Measurements from ENCODE around the gene BTNL8. TPM values are rescaled to one million over a fixed set of nuclear protein-coding genes. Genes with fewer than 3 reads are reported as not detected.

Gene BTNL8
- total RNA-seq, 1 donor from 2014 or later = not detected

DNA sequence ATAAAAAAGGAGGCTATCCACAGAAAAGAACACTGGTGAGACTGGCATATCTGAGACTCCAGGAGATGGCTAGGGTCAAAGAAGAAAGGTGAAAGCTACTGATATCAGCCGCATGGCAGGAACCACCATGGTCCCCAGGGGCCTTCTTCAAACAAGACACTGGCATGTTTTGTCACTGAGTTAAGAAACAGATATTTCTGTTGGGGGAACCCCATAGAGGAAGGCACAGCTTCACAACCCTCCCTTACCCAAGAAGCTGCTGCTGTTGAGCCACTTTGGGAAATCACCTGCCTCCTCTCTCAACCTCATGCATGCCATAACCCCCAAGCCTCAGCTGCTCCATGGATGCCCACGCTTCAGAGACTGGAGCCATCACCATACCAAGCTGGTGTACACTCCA lies 76.4 kb downstream of the BTNL8 start:
- peak; percentile 41 for DNase-seq
- ATAC-seq (ENCODE audit: low read depth) = peak; percentile 99
- intact Hi-C loops (cut with micrococcal nuclease) = loop anchor here (1.0 to 10.0 kb wide), 6 partner anchors 76 to 1121 kb away; partner anchors contain the start of genes MGAT1, MRNIP, TRIM41 and ZFP62
- peak overlapping the region; percentile 47 for H3K4me3 Mint-ChIP-seq
- ChIA-PET POLR2A (interaction anchor here (0.6 to 2.8 kb wide), 6 partner anchors 76 to 172 kb away, joined by 3 to 22 read pairs (median 4); partner anchors contain the start of gene ZFP62), CTCF (no interaction called here)
- H3K9me3 Mint-ChIP-seq = peaks cover 2% of the 10 kb centered on the region
- peak overlapping the region; percentile 81 for H3K27ac Mint-ChIP-seq
- no peaks in the 10 kb centered on the region for H3K36me3 Mint-ChIP-seq (ENCODE audit: low read depth)
- peaks cover 40% of the 10 kb centered on the region for H3K4me1 Mint-ChIP-seq
- TF ChIP-seq, protein P1, sequence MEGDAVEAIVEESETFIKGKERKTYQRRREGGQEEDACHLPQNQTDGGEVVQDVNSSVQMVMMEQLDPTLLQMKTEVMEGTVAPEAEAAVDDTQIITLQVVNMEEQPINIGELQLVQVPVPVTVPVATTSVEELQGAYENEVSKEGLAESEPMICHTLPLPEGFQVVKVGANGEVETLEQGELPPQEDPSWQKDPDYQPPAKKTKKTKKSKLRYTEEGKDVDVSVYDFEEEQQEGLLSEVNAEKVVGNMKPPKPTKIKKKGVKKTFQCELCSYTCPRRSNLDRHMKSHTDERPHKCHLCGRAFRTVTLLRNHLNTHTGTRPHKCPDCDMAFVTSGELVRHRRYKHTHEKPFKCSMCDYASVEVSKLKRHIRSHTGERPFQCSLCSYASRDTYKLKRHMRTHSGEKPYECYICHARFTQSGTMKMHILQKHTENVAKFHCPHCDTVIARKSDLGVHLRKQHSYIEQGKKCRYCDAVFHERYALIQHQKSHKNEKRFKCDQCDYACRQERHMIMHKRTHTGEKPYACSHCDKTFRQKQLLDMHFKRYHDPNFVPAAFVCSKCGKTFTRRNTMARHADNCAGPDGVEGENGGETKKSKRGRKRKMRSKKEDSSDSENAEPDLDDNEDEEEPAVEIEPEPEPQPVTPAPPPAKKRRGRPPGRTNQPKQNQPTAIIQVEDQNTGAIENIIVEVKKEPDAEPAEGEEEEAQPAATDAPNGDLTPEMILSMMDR (IDR thresholded peaks at IDR 0.05) = no peak
- H3K27me3 Mint-ChIP-seq = no peaks in the 10 kb centered on the region

DNA sequence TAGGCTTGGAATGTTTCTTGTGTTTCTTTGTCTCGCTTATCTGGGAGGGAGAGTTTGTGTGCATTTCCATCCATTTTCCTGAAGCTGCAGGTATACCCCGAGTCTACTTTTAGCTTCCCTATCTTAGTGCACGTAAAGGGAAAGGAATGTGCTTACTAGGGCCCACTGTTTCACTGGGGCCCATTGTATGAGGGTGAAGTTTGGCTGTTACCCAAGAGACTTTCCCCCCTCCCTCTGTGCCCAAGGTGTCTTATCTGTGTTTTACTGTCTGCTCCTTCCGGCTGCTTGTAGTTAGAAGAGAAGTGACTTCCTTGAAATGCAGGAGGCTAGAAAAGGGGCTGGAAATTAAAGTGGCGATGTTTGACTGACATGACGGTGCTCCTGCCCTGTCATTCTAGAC lies 77.6 kb downstream of the BTNL8 start:
- no peak for DNase-seq
- ChIA-PET POLR2A (interaction anchor here (1.0 to 2.8 kb wide), 2 partner anchors 115 to 145 kb away, joined by 3 to 22 read pairs; partner anchors contain the start of gene ZFP62), CTCF (no interaction called here)
- TF ChIP-seq, protein P1 (IDR thresholded peaks at IDR 0.05) = no peak
- Mint-ChIP-seq H3K4me3 (peak overlapping the region; percentile 55), H3K4me1 (peaks cover 40% of the 10 kb centered on the region), H3K36me3 (ENCODE audit: low read depth) (no peaks in the 10 kb centered on the region), H3K27ac (peak overlapping the region; percentile 81), H3K9me3 (peaks cover 2% of the 10 kb centered on the region), H3K27me3 (peaks cover 5% of the 10 kb centered on the region)
- intact Hi-C loops (cut with micrococcal nuclease) = loop anchor here (5.0 to 10.0 kb wide), 3 partner anchors 181 to 1122 kb away; partner anchors contain the start of genes MRNIP and TRIM41
- no peak for ATAC-seq (ENCODE audit: low read depth)

DNA sequence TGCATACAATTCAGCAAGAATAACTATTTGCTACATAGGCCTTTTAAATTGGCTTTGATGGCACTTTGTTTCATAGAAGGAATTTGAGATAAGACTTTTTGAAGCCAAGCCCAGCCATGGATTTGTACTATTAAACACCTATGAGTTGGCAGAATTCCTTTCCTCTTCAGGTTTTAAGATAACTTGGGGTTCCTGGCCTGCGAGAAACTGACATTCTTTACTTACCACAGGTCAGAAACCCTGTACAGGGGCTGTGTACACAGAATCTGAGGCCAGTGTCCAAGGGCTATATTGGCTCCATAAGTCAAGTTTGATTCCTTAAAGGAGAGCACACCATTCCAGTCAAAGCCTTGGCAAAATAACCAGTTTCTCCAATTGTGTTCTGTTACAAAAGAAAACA lies 78.9 kb downstream of the BTNL8 start:
- H3K4me1 Mint-ChIP-seq = peaks cover 40% of the 10 kb centered on the region
- H3K4me3 Mint-ChIP-seq = no peak overlapping the region
- intact Hi-C loops (cut with micrococcal nuclease) = loop anchor here (5.0 to 10.0 kb wide), 3 partner anchors 179 to 1123 kb away; partner anchors contain the start of genes MRNIP and TRIM41
- DNase-seq (no peak), ATAC-seq (ENCODE audit: low read depth) (no peak)
- no peaks in the 10 kb centered on the region for H3K36me3 Mint-ChIP-seq (ENCODE audit: low read depth)
- peak overlapping the region; percentile 46 for H3K27ac Mint-ChIP-seq
- peaks cover 5% of the 10 kb centered on the region for H3K27me3 Mint-ChIP-seq
- POLR2A ChIA-PET = interaction anchor here (0.7 kb wide), 1 partner anchor 13 kb away, joined by 3 read pairs; no protein-coding TSS in a partner anchor
- CTCF ChIA-PET = no interaction called here
- H3K9me3 Mint-ChIP-seq = peaks cover 2% of the 10 kb centered on the region
- TF ChIP-seq, protein P1 (IDR thresholded peaks at IDR 0.05) = no peak

DNA sequence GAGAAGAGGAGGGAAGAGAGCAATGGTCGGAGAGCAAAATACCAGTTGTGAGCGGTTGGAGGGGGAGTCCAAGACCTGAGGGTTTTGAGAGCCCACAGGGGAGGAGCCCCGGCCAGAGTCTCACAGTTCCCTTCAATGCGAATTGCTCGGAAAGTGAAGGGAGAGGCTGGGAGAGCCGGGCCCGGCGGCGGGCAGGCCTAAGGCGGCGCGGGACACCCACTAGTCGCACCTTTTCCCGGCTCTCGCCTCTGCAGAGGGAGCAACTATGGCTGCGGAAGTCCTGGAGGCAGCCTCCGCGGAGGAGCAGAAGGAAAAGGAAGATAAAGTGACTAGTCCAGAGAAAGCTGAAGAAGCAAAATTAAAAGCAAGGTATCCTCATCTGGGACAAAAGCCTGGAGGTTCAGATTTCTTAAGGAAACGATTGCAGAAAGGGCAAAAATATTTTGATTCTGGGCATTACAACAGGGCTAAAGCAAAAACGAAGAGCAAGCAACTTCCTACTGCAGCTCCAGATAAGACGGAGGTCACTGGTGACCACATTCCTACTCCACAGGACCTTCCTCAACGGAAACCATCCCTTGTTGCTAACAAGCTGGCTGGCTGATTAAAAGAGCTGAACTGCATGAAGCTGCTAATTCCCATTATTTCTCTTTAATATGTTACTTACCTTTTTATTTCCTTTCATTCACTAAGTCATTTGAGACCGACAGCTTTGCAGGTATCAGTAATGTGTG lies 83.2 kb downstream of the BTNL8 start:
- Mint-ChIP-seq H3K27me3 (peaks cover 7% of the 10 kb centered on the region), H3K4me1 (peaks cover 8% of the 10 kb centered on the region), H3K9me3 (peaks cover 3% of the 10 kb centered on the region), H3K4me3 (no peak overlapping the region), H3K36me3 (ENCODE audit: low read depth) (no peaks in the 10 kb centered on the region), H3K27ac (no peak overlapping the region)
- DNase-seq (no peak), ATAC-seq (ENCODE audit: low read depth) (no peak)
- intact Hi-C loops (cut with micrococcal nuclease) = no loop called here
- TF ChIP-seq, protein P1 (IDR thresholded peaks at IDR 0.05) = no peak
- POLR2A ChIA-PET = no interaction called here
- CTCF ChIA-PET = no interaction called here

DNA sequence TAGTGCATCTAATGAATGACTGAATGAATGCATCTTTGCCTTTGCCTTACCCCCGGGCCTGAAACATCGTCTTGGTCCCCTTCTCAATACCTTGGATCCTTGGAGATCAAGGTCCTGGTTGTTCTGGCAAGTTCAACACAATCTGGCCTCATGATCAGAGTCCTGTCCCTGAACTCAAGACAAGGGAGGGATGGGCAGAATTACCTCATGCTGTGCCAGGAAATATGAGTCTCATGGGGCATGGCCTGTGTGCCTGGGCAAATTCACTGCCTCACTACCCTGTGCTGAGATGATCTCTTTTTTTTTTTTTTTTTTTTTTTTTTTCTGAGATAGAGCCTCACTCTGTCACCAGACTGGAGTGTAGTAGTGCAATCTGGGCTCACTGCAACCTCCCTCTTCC lies 89.1 kb downstream of the BTNL8 start:
- TF ChIP-seq, protein P1 (IDR thresholded peaks at IDR 0.05) = no peak
- CTCF ChIA-PET = no interaction called here

More for the DNA sequence above, 89.1 kb downstream of the BTNL8 start:
- Mint-ChIP-seq H3K4me1 (peaks cover 16% of the 10 kb centered on the region), H3K4me3 (no peak overlapping the region), H3K27ac (no peak overlapping the region), H3K27me3 (peaks cover 13% of the 10 kb centered on the region), H3K36me3 (ENCODE audit: low read depth) (no peaks in the 10 kb centered on the region), H3K9me3 (peaks cover 3% of the 10 kb centered on the region)
- DNase-seq = no peak
- POLR2A ChIA-PET = no interaction called here
- no peak for ATAC-seq (ENCODE audit: low read depth)
- intact Hi-C loops (cut with micrococcal nuclease) = no loop called here

Measured in activated B cell treated with CpG ODN at 0.5 μM for 24 hours (primary cell).